Upper lobe of left lung (tissue), 6 donors: Measurements from ENCODE around the gene PPHLN1. TPM values are rescaled to one million over a fixed set of nuclear protein-coding genes. Genes with fewer than 3 reads are reported as not detected.

Source experiments
- ATAC-seq, 2 donors: fragments of 200-7000 bp; cut with Tn5 transposase; one replicate each; pipeline ENCODE4 v1.9.1; 2022; ENCODE audit warnings: mild to moderate bottlenecking in 2 of 2, moderate library complexity in 2 of 2; ENCODE audit not compliant: low FRiP score in 2 of 2
- DNase-seq, 2 donors: peaks; one replicate each; pipeline ENCODE4 v3.0.0-alpha.2; 2019 to 2020
- H3K27ac ChIP-seq, 4 donors: fragments of 200-600 bp; sonication (generic); one replicate each; pipeline ENCODE4 v1.5.1; 2016 to 2019
- H3K27me3 ChIP-seq, 4 donors: fragments of 200-600 bp; sonication (generic); one replicate each; pipeline ENCODE4 v1.5.1; 2017 to 2019
- H3K36me3 ChIP-seq, 4 donors: fragments of 200-600 bp; sonication (generic); one replicate each; pipeline ENCODE4 v1.5.1; 2016 to 2019
- H3K4me1 ChIP-seq, 4 donors: fragments of 200-600 bp; sonication (generic); one replicate each; pipeline ENCODE4 v1.5.1; 2018 to 2019
- H3K4me3 ChIP-seq, 4 donors: fragments of 200-600 bp; sonication (generic); one replicate each; pipeline ENCODE4 v1.5.1; 2017 to 2019; ENCODE audit warnings: mild to moderate bottlenecking in 2 of 4, moderate library complexity in 1 of 4
- H3K9me3 ChIP-seq, 4 donors: fragments of 200-600 bp; sonication (generic); one replicate each; pipeline ENCODE4 v1.5.1; 2018 to 2019
- CTCF ChIP-seq, 6 experiments: fragments of 450-650 bp in 4 of 6; fragments of 200-600 bp in 2 of 6; sonication (generic) in 2 of 6; IDR thresholded peaks; one replicate each; pipeline ENCODE4 v1.5.1; 2016 to 2019; ENCODE audit warnings: antibody characterized with exemption in 6 of 6
- EP300 ChIP-seq, 4 donors: sonication (generic); formaldehyde crosslinking; IDR thresholded peaks; one replicate each; pipeline ENCODE4 v1.5.1; 2017; ENCODE audit warnings: antibody characterized with exemption in 4 of 4, control low read depth in 2 of 4
- POLR2A ChIP-seq, 4 donors: fragments of 450-650 bp; IDR thresholded peaks; one replicate each; pipeline ENCODE4 v1.5.1; 2016 to 2017; ENCODE audit warnings: antibody characterized with exemption in 4 of 4, mild to moderate bottlenecking in 2 of 4
- POLR2AphosphoS5 ChIP-seq, 2 donors: sonication (generic); formaldehyde crosslinking; IDR thresholded peaks; one replicate each; pipeline ENCODE4 v1.5.1; 2017; ENCODE audit warnings: antibody characterized with exemption in 2 of 2
- WGBS, 2 donors: methylation state at CpG; one replicate each; pipeline ENCODE4 v1.1.5; 2017 to 2018; 5-methylcytosine and 5-hydroxymethylcytosine counted together
- total RNA-seq, 6 donors: library from RNA; depleted of rRNA in 4 of 6; stranded (reverse); fragments of >200 nt in 4 of 6; gene quantifications; one replicate each; pipeline versions ENCODE4 v1.1.0 to v1.2.1, GENCODE V29; 2016 to 2021
- donor health status: DM: no; HTN: no; CAD: no; lungs with moderate emphysema.
- donor health status: DM: no; HTN: yes; CAD: no; lungs with severe emphysema.

PPHLN1 gene
- total RNA-seq, 6 donors from 2014 or later = 24.5 to 69.1 (median 46.7) TPM

DNA sequence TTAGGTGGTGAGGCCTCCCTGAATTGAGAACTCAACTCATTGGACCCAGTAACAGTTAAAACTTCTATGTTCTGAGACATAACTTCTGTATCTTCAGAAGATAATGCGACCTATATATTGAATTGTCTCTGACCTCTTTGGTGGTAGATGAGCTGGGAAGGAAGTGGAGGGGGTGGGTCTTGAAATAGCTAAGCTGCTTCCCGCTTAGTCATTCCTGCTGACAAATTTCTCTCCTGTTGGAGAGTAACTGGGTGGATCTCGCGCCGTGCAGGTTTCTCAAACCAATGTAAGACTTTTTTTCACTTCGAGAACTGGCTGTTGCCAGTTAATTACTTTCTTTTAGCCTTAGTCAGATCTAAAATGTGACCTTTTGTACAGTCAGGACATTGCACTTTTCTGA lies 100.8 kb downstream of the PPHLN1 start:
- ATAC-seq (peak in 1 of 2 donors; percentile 45), DNase-seq (no peak)
- peaks cover 0 to 9% (median 0%) of the 10 kb centered on the region in 4 donors for H3K4me1 ChIP-seq
- 65 to 79% methylated on average over 6 of the region's 6 CpGs for WGBS, 2 donors
- H3K36me3 ChIP-seq = peaks cover 0 to 7% (median 0%) of the 10 kb centered on the region in 4 donors
- no peak for TF ChIP-seq POLR2AphosphoS5 (IDR thresholded peaks at IDR 0.05)
- no peak for TF ChIP-seq POLR2A (IDR thresholded peaks at IDR 0.05)
- TF ChIP-seq EP300 (IDR thresholded peaks at IDR 0.05) = no peak
- no peak for TF ChIP-seq CTCF (IDR thresholded peaks at IDR 0.05)
- no peaks in the 10 kb centered on the region for H3K27me3 ChIP-seq
- H3K27ac ChIP-seq = no peak overlapping the region
- H3K4me3 ChIP-seq = no peak overlapping the region
- no peaks in the 10 kb centered on the region for H3K9me3 ChIP-seq

GRCh38 chr12:42428850-42429249 lies 102.9 kb downstream of the PPHLN1 start:
- Histone ChIP-seq H3K4me3 (no peak overlapping the region), H3K27me3 (no peaks in the 10 kb centered on the region), H3K9me3 (no peaks in the 10 kb centered on the region), H3K27ac (no peak overlapping the region), H3K4me1 (no peaks in the 10 kb centered on the region), H3K36me3 (peaks cover 0 to 7% (median 0%) of the 10 kb centered on the region in 4 donors)
- no peak for DNase-seq
- ATAC-seq = no peak
- TF ChIP-seq CTCF (IDR thresholded peaks at IDR 0.05) = no peak
- no peak for TF ChIP-seq EP300 (IDR thresholded peaks at IDR 0.05)
- TF ChIP-seq POLR2AphosphoS5 (IDR thresholded peaks at IDR 0.05) = no peak
- no peak for TF ChIP-seq POLR2A (IDR thresholded peaks at IDR 0.05)
- 89% methylated on average over 2 of the region's 2 CpGs for WGBS, 2 donors

DNA sequence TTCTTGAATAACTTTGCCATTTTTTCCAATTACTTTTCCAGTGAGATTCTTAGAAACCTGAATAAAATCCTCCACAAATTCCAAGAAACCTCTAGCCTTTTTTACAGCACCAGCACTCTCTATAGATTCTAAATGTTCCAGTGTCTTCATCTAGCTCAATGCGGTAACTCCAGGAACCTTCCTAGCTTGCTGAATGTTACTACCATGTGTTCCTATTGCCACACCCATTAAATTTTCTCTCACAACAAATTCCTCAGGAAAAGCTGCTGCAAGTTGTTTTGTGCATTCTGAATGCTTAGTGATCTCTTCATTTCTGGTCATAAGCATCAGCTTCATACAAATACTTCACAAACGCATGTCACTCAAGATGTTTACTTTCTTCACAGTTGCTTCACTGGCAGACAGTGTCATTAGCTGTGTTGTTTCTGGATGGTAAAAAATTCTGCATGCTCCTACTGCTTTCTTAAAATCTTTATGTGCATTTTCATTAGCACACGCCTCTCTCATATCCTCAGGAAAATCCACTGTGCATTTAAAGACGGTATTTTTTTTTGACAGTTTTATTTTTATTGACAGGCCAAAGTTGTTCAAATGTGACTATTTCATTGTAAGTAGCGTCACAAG lies 106.7 kb downstream of the PPHLN1 start:
- H3K36me3 ChIP-seq = peaks cover 0 to 5% (median 0%) of the 10 kb centered on the region in 4 donors
- TF ChIP-seq CTCF (IDR thresholded peaks at IDR 0.05) (no peak), POLR2A (IDR thresholded peaks at IDR 0.05) (no peak), EP300 (IDR thresholded peaks at IDR 0.05) (no peak), POLR2AphosphoS5 (IDR thresholded peaks at IDR 0.05) (no peak)
- H3K9me3 ChIP-seq = no peaks in the 10 kb centered on the region
- DNase-seq (no peak), ATAC-seq (no peak)
- WGBS, 2 donors = 93 to 95% methylated on average over 5 of the region's 5 CpGs
- H3K27ac ChIP-seq = no peak overlapping the region
- no peaks in the 10 kb centered on the region for H3K27me3 ChIP-seq
- H3K4me1 ChIP-seq = no peaks in the 10 kb centered on the region
- H3K4me3 ChIP-seq = no peak overlapping the region

DNA sequence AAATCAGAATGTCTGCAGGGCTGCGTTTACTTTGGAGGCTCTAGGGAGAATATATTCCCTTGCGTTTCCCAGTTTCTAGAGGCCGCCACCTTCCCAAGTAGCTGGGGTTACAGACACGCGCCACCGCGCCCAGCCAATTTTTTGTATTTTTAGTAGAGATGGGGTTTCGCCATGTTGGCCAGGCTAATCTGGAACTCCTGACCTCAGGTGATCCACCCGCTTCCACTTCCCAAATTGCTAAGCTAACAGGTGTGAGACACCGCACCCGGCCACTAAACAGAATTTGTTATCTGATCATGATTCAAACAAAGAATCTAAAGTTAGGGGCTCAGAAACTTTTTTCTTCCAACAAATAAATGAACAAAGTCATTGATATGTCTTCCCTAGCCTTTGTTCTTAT lies 114.6 kb downstream of the PPHLN1 start:
- WGBS, 2 donors = 96 to 99% methylated on average over 11 of the region's 11 CpGs
- peaks cover 0 to 18% (median 9%) of the 10 kb centered on the region in 4 donors for H3K36me3 ChIP-seq
- H3K9me3 ChIP-seq = no peaks in the 10 kb centered on the region

More for the DNA sequence above, 114.6 kb downstream of the PPHLN1 start:
- Histone ChIP-seq H3K27ac (no peak overlapping the region), H3K27me3 (no peaks in the 10 kb centered on the region), H3K4me1 (no peaks in the 10 kb centered on the region), H3K4me3 (no peak overlapping the region)
- TF ChIP-seq EP300 (IDR thresholded peaks at IDR 0.05) = no peak
- no peak for TF ChIP-seq POLR2AphosphoS5 (IDR thresholded peaks at IDR 0.05)
- TF ChIP-seq POLR2A (IDR thresholded peaks at IDR 0.05) = no peak
- no peak for TF ChIP-seq CTCF (IDR thresholded peaks at IDR 0.05)
- ATAC-seq (no peak), DNase-seq (no peak)
